ENCODE data around the gene TEX2.

GRCh38 chr17:64156670-64157069, 106.4 kb downstream of the TEX2 start:
- no peak for TF ChIP-seq CTCF (IDR thresholded peaks at IDR 0.05)
- TF ChIP-seq RAD21 (IDR thresholded peaks at IDR 0.05; ENCODE audit: low read length): no peak
- TF ChIP-seq USF2 (IDR thresholded peaks at IDR 0.05; ENCODE audit: borderline replicate concordance, low read depth, low read length): no peak
